B cell (primary cell): ENCODE data around the gene COL5A2. TPM values are rescaled to one million over a fixed set of nuclear protein-coding genes. Genes with fewer than 3 reads are reported as not detected.

ENCODE experiments used
- ATAC-seq: fragments of 200-7000 bp; cut with Tn5 transposase; one replicate; pipeline ENCODE4 v1.10.0; 2021; ENCODE audit warnings: low read depth, mild to moderate bottlenecking, moderate number of reproducible peaks, moderate library complexity
- CTCF ChIA-PET: fragments of 350-600 bp; sonication (Branson Sonifier 250); formaldehyde crosslinking; loops from one replicate; lab custom pipeline; 2021; ENCODE audit warnings: antibody characterized with exemption, inconsistent platforms; lab: Charles Lee
- POLR2A ChIA-PET: fragments of 350-600 bp; sonication (Branson Sonifier 250); formaldehyde crosslinking; loops from one replicate; lab custom pipeline; 2021; ENCODE audit warnings: antibody characterized with exemption; lab: Charles Lee
- DNase-seq: peaks from one replicate; pipeline ENCODE4 v3.0.0; 2013
- H2AFZ ChIP-seq: 2 replicates; pipeline ENCODE4 v1.6.1; 2012; ENCODE audit warnings: mild to moderate bottlenecking, low read depth, low read length; ENCODE audit not compliant: insufficient read depth, poor library complexity, severe bottlenecking
- H3K27ac ChIP-seq, 2 donors: 1 replicate in 1 of 2; 2 replicates in 1 of 2; pipeline ENCODE4 v1.5.1; 2012 to 2013; ENCODE audit warnings: low read length in 2 of 2, mild to moderate bottlenecking in 2 of 2, moderate library complexity in 1 of 2
- H3K27me3 ChIP-seq, 4 experiments: fragments of 200-600 bp in 1 of 4; sonication (generic) in 1 of 4; replicated peaks in 1 of 4; 1 replicate in 2 of 4; 2 replicates in 2 of 4; pipeline versions ENCODE4 v1.6.1 to v1.7.0; 2013 to 2016; ENCODE audit warnings: low read length in 3 of 4, mild to moderate bottlenecking in 2 of 4, mixed read lengths in 1 of 4, moderate library complexity in 1 of 4; ENCODE audit not compliant: insufficient read depth in 4 of 4, control insufficient read depth in 3 of 4; ENCODE audit errors: control extremely low read depth in 1 of 4
- H3K36me3 ChIP-seq, 2 experiments: replicated peaks in 1 of 2; 1 replicate in 1 of 2; 2 replicates in 1 of 2; pipeline versions ENCODE4 v1.6.1 to v1.7.1; 2013; ENCODE audit warnings: low read length in 1 of 2; ENCODE audit not compliant: insufficient read depth in 2 of 2, control insufficient read depth in 1 of 2; ENCODE audit errors: control extremely low read depth in 1 of 2, extremely low read depth in 1 of 2
- H3K4me1 ChIP-seq, 2 donors: fragments of 200-600 bp in 1 of 2; sonication (generic) in 1 of 2; 1 replicate in 1 of 2; 2 replicates in 1 of 2; pipeline versions ENCODE4 v1.5.1 to v1.6.1; 2013 to 2017; ENCODE audit warnings: low read length in 2 of 2; ENCODE audit not compliant: control insufficient read depth in 2 of 2, insufficient read depth in 2 of 2
- H3K4me2 ChIP-seq: replicated peaks from 2 replicates; pipeline ENCODE3; 2012; ENCODE audit warnings: mild to moderate bottlenecking, low read depth, low read length; ENCODE audit not compliant: poor library complexity, severe bottlenecking
- H3K4me3 ChIP-seq, 5 experiments: fragments of 200-600 bp in 1 of 5; sonication (generic) in 1 of 5; 1 replicate in 3 of 5; 2 replicates in 2 of 5; pipeline versions ENCODE4 v1.5.1 to v1.7.0; 2011 to 2016; ENCODE audit warnings: low read length in 4 of 5, mild to moderate bottlenecking in 4 of 5, low read depth in 2 of 5, control low read depth in 1 of 5, moderate library complexity in 1 of 5; ENCODE audit not compliant: insufficient read depth in 1 of 5; ENCODE audit errors: control extremely low read depth in 1 of 5, extremely low read depth in 1 of 5
- H3K79me2 ChIP-seq: fragments of 200-600 bp; sonication (generic); one replicate; pipeline ENCODE4 v1.6.0; 2016; ENCODE audit warnings: low read length; ENCODE audit not compliant: control insufficient read depth, insufficient read depth
- H3K9ac ChIP-seq: fragments of 200-600 bp; sonication (generic); 2 replicates; pipeline ENCODE4 v1.6.1; 2017; ENCODE audit warnings: mild to moderate bottlenecking, low read length, moderate library complexity
- H3K9me3 ChIP-seq, 3 donors: one replicate each; pipeline versions ENCODE4 v1.6.1 to v1.7.1; 2013; ENCODE audit warnings: low read length in 2 of 3; ENCODE audit not compliant: control insufficient read depth in 2 of 3, insufficient read depth in 1 of 3; ENCODE audit errors: control extremely low read depth in 1 of 3
- H4K20me1 ChIP-seq: 2 replicates; pipeline ENCODE4 v1.6.0; 2012; ENCODE audit warnings: mild to moderate bottlenecking, low read length; ENCODE audit not compliant: insufficient read depth, control insufficient read depth, poor library complexity, severe bottlenecking
- H3K27ac Mint-ChIP-seq: one replicate; pipeline ENCODE4 v1.8.0; 2021; ENCODE audit warnings: mixed read lengths
- H3K27me3 Mint-ChIP-seq: one replicate; pipeline ENCODE4 v1.8.0; 2021; ENCODE audit warnings: mixed read lengths
- H3K4me1 Mint-ChIP-seq: one replicate; pipeline ENCODE4 v1.8.0; 2021; ENCODE audit warnings: mixed read lengths
- H3K4me3 Mint-ChIP-seq: one replicate; pipeline ENCODE4 v1.8.0; 2021; ENCODE audit warnings: mixed read lengths
- H3K9me3 Mint-ChIP-seq: one replicate; pipeline ENCODE4 v1.8.0; 2022; ENCODE audit warnings: mixed read lengths; ENCODE audit not compliant: insufficient read depth
- EZH2 ChIP-seq: IDR thresholded peaks from 2 replicates; pipeline ENCODE4 v1.6.1; 2012; ENCODE audit warnings: borderline replicate concordance, low read depth, mild to moderate bottlenecking, moderate library complexity, low read length; ENCODE audit not compliant: insufficient read depth, poor library complexity, severe bottlenecking
- WGBS: methylation state at CpG from one replicate; pipeline ENCODE4 v1.1.5; 2013; ENCODE audit warnings: missing lambda C conversion rate; ENCODE audit not compliant: insufficient coverage; 5-methylcytosine and 5-hydroxymethylcytosine counted together
- intact Hi-C: fragments of 100-400 bp; cut with micrococcal nuclease; formaldehyde crosslinking; loops from one replicate; pipeline ENCODE4 v1.10.0; 2022
- polyA plus RNA-seq: library from polyadenylated mRNA; depleted of rRNA; stranded (reverse); fragments of >200 nt; gene quantifications from 2 replicates; pipeline ENCODE4 v1.2.3, GENCODE V29; 2012
- total RNA-seq, 2 donors: library from RNA; stranded (reverse); fragments of 120-200 nt in 1 of 2; gene quantifications; 1 replicate in 1 of 2; 2 replicates in 1 of 2; pipeline versions ENCODE4 v1.2.3 to v1.2.4, GENCODE V29; 2013 to 2022
- TF ChIP-seq, protein P1 (sequence below): fragments of 200-600 bp; IDR thresholded peaks from one replicate; pipeline ENCODE4 v1.8.0; 2022; ENCODE audit warnings: antibody characterized with exemption, mild to moderate bottlenecking

Gene COL5A2
- total and polyA plus RNA-seq, 2 donors (not counting 1 experiment from before 2014, with no cell fraction given): 0.44 to 0.45 TPM

DNA sequence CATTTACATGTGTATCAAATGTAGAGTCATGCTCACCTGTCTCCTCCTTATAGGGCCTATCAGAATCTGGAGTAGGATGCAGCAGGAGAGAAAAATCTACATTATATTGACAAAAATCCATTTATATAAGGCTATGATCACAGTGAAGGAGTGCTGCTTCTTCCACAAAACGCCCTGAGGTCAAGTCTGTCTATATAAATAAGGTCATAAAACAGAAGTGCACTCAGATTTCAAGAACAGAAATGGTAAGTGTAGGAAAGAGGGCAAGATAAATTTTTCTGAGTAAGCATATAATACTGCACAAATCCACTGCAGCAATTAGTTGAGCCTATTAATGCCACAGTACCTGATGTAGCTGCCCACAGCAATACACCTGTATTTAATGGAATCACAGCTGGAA is 51.8 kb downstream of the COL5A2 start:
- ATAC-seq: no peak
- no peak for TF ChIP-seq EZH2
- TF ChIP-seq, protein P1, sequence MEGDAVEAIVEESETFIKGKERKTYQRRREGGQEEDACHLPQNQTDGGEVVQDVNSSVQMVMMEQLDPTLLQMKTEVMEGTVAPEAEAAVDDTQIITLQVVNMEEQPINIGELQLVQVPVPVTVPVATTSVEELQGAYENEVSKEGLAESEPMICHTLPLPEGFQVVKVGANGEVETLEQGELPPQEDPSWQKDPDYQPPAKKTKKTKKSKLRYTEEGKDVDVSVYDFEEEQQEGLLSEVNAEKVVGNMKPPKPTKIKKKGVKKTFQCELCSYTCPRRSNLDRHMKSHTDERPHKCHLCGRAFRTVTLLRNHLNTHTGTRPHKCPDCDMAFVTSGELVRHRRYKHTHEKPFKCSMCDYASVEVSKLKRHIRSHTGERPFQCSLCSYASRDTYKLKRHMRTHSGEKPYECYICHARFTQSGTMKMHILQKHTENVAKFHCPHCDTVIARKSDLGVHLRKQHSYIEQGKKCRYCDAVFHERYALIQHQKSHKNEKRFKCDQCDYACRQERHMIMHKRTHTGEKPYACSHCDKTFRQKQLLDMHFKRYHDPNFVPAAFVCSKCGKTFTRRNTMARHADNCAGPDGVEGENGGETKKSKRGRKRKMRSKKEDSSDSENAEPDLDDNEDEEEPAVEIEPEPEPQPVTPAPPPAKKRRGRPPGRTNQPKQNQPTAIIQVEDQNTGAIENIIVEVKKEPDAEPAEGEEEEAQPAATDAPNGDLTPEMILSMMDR: no peak
- DNase-seq: no peak
- no peak overlapping the region for H2AFZ ChIP-seq
- H3K9me3 ChIP-seq: no peaks in the 10 kb centered on the region
- H3K9me3 Mint-ChIP-seq: no peaks in the 10 kb centered on the region
- H3K4me3 Mint-ChIP-seq: no peak overlapping the region
- H3K27me3 Mint-ChIP-seq: peaks cover 6% of the 10 kb centered on the region
- H3K79me2 ChIP-seq: no peaks in the 10 kb centered on the region
- intact Hi-C loops: no loop called here
- CTCF ChIA-PET: no interaction called here
- no peaks in the 10 kb centered on the region for H4K20me1 ChIP-seq
- no CpG with 5 or more reads among the region's 1 CpG for WGBS
- no peaks in the 10 kb centered on the region for H3K4me1 Mint-ChIP-seq
- H3K27me3 ChIP-seq: no peaks in the 10 kb centered on the region
- H3K36me3 ChIP-seq: no peaks in the 10 kb centered on the region
- no peaks in the 10 kb centered on the region for H3K4me1 ChIP-seq
- POLR2A ChIA-PET: no interaction called here
- H3K27ac ChIP-seq: no peak overlapping the region
- H3K27ac Mint-ChIP-seq: no peak overlapping the region
- no peak overlapping the region for H3K4me3 ChIP-seq
- no peak overlapping the region for H3K4me2 ChIP-seq
- no peak overlapping the region for H3K9ac ChIP-seq

DNA sequence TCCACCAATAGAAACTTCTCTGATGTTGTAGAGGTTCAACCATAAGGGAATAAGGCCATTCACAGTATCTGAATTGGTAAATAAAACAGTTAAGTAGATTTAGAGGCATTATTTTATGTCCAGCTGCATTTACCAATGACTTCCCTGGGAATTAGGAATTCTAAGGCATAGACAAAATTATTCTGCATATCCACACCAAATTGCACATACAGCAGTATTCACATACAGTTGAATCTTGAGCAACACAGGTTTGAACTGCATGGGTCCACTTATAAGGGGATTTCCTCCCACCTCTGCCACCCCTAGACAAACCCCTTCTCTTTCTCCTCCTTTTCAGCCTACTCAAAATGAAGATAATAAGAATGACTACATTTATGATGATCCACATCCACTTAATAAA is 54.4 kb downstream of the COL5A2 start:
- H3K4me1 ChIP-seq: no peaks in the 10 kb centered on the region
- H3K4me1 Mint-ChIP-seq: no peaks in the 10 kb centered on the region
- no peak overlapping the region for H3K27ac Mint-ChIP-seq
- H3K4me3 Mint-ChIP-seq: no peak overlapping the region
- DNase-seq (no peak), ATAC-seq (no peak)
- no peak overlapping the region for H3K9ac ChIP-seq
- ChIA-PET POLR2A (no interaction called here), CTCF (no interaction called here)
- no peak for TF ChIP-seq EZH2
- TF ChIP-seq, protein P1: no peak
- H3K36me3 ChIP-seq: no peaks in the 10 kb centered on the region
- H2AFZ ChIP-seq: no peak overlapping the region
- no peak overlapping the region for H3K27ac ChIP-seq
- no peaks in the 10 kb centered on the region for H3K9me3 Mint-ChIP-seq
- no peaks in the 10 kb centered on the region for H3K79me2 ChIP-seq
- H3K4me3 ChIP-seq: no peak overlapping the region
- no peak overlapping the region for H3K4me2 ChIP-seq
- H3K9me3 ChIP-seq: no peaks in the 10 kb centered on the region
- intact Hi-C loops: no loop called here
- H3K27me3 Mint-ChIP-seq: peaks cover 6% of the 10 kb centered on the region
- no peaks in the 10 kb centered on the region for H4K20me1 ChIP-seq
- no peaks in the 10 kb centered on the region for H3K27me3 ChIP-seq
